Measurements from ENCODE around the gene NIM1K. TPM values are rescaled to one million over a fixed set of nuclear protein-coding genes. Genes with fewer than 3 reads are reported as not detected.
"Not testable (repeated sequence)": the region's sequence is repeated elsewhere in the genome, so short reads cannot be mapped to it uniquely, and the experiment has no call there.

NIM1K gene
- polyA plus RNA-seq, 1 experiment: 1.3 TPM

- CTCF ChIA-PET: no interaction called here
- POLR2A ChIA-PET: no interaction called here
- Histone ChIP-seq H3K4me3 (ENCODE audit: low read depth, low read length) (no peak overlapping the region), H3K27me3 (ENCODE audit: control insufficient read depth, insufficient read depth, low read length) (no peaks in the 10 kb centered on the region), H3K36me3 (ENCODE audit: control insufficient read depth, insufficient read depth, low read length) (no peaks in the 10 kb centered on the region)
- no peak for DNase-seq (ENCODE audit: low read depth)
- TF ChIP-seq CTCF (IDR thresholded peaks at IDR 0.05; ENCODE audit: insufficient read depth, low read depth, low read length): no peak
Measured at GRCh38 chr5:43258116-43258515, 66.1 kb downstream of the NIM1K start.

GRCh38 chr5:43262269-43262668, 70.2 kb downstream of the NIM1K start:
- H3K27me3 ChIP-seq (ENCODE audit: control insufficient read depth, insufficient read depth, low read length); CTCF ChIA-PET; H3K36me3 ChIP-seq (ENCODE audit: control insufficient read depth, insufficient read depth, low read length); H3K4me3 ChIP-seq (ENCODE audit: low read depth, low read length); DNase-seq (ENCODE audit: low read depth); POLR2A ChIA-PET: not testable (repeated sequence)

- POLR2A ChIA-PET: no interaction called here
- no peak for TF ChIP-seq CTCF (IDR thresholded peaks at IDR 0.05; ENCODE audit: insufficient read depth, low read depth, low read length)
- no peak overlapping the region for H3K4me3 ChIP-seq (ENCODE audit: low read depth, low read length)
- peaks cover 5% of the 10 kb centered on the region; the same call in 1 of the 2 replicates for H3K27me3 ChIP-seq (ENCODE audit: control insufficient read depth, insufficient read depth, low read length)
- no peaks in the 10 kb centered on the region for H3K36me3 ChIP-seq (ENCODE audit: control insufficient read depth, insufficient read depth, low read length)
- CTCF ChIA-PET: interaction anchor here (1.3 kb wide), 1 partner anchor 41 kb away, joined by 3 read pairs; no protein-coding TSS in a partner anchor
- no peak for DNase-seq (ENCODE audit: low read depth)
Measured at GRCh38 chr5:43268188-43268820, 76.3 kb downstream of the NIM1K start.

GRCh38 chr5:43270645-43271044, 78.6 kb downstream of the NIM1K start:
- no peak overlapping the region for H3K4me3 ChIP-seq (ENCODE audit: low read depth, low read length)
- peaks cover 5% of the 10 kb centered on the region; the same call in 1 of the 2 replicates for H3K27me3 ChIP-seq (ENCODE audit: control insufficient read depth, insufficient read depth, low read length)
- no peak for TF ChIP-seq CTCF (IDR thresholded peaks at IDR 0.05; ENCODE audit: insufficient read depth, low read depth, low read length)
- CTCF ChIA-PET: no interaction called here
- no peaks in the 10 kb centered on the region for H3K36me3 ChIP-seq (ENCODE audit: control insufficient read depth, insufficient read depth, low read length)
- no peak for DNase-seq (ENCODE audit: low read depth)
- POLR2A ChIA-PET: no interaction called here

- ChIA-PET CTCF (no interaction called here), POLR2A (interaction anchor here (0.6 kb wide), 1 partner anchor 21 kb away, joined by 5 read pairs; no protein-coding TSS in a partner anchor)
- Histone ChIP-seq H3K36me3 (ENCODE audit: control insufficient read depth, insufficient read depth, low read length) (no peaks in the 10 kb centered on the region), H3K4me3 (ENCODE audit: low read depth, low read length) (no peak overlapping the region), H3K27me3 (ENCODE audit: control insufficient read depth, insufficient read depth, low read length) (peaks cover 7% of the 10 kb centered on the region; the same call in 1 of the 2 replicates)
- no peak for TF ChIP-seq CTCF (IDR thresholded peaks at IDR 0.05; ENCODE audit: insufficient read depth, low read depth, low read length)
- no peak for DNase-seq (ENCODE audit: low read depth)
Measured at GRCh38 chr5:43273552-43273951, 81.5 kb downstream of the NIM1K start.
